Putamen (tissue), 1 donor: ENCODE data around the gene PSMB7.

Source experiments
- DNase-seq: peaks from one replicate; pipeline ENCODE4 v3.0.0-alpha.2; 2016; ENCODE audit warnings: low spot score

The PSMB7 gene

DNA sequence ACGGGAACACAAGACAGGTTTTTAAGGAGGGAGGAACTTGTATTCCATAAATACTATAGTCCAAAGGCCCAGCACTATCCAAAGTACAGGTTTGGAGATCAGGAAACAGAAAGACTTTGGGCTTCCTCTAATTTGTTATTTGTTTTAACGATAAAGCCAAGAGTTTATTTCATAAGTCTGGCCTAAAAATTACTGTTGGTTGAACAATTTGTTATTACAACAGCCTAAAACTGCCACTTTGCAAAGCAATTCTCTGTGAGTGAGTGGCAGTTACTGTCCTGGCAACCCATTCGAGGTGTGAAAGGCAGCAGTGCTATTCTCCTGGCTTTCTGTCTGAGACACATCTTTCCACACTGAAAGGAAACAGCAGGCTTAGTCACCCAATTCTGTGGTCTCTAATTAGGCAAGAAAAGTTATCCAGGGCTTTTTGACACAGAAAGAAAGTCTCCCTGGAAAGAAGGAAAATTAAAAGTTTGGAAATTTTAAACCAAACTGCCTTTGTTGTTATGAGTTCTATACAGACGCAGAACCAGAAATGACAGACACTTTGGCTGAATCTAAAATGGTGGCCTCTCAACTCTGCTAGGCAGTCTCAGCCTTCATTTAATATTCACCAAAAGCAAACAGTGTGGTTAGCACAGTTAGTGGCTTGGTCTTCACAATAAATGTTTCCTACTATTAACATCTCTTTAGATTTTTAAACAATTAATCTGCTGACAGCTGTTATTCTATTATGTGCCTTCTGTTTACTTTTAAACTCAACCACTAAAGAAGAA, 33.9 kb downstream of the PSMB7 start:
- DNase-seq = no peak

DNA sequence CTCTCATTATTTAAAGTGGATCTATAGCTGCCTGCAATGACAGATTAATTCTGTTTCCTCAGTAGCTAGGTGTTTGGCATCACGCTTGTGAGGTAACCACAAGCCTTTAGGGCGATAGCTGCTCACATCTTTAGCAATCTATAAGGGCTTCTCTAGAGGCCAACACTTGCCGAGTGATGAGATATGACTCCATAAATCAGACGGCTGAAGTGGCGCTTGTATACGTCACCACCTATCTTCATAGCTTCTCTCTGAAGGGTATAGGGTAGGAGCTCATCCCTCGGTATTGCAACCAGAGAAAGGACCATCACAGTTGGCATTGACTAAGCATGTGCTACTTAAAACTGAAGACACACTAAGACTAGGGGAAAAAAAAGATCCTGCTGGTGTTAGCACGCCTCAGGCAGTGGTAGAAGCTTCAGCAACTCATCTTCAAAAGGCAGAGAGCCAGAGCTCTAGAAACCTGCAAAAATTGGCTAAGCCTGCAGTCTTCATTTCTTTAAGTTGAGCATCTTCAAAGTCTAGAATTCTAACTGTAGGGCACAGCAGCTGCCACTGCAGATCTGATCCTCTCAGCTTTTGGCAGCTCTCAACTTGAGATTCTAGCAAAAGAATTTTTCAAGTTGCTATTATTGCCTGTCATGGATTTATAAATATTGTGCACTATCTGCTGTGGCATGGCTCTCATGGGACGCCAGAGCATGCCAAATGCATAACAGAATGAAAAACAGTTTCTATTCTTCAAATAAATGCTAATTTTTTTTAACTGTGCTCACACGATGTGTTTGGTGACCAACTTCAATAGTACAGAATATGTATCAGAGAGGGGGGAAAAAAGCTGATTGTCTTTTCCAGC, 37.5 kb downstream of the PSMB7 start:
- DNase-seq = no peak

DNA sequence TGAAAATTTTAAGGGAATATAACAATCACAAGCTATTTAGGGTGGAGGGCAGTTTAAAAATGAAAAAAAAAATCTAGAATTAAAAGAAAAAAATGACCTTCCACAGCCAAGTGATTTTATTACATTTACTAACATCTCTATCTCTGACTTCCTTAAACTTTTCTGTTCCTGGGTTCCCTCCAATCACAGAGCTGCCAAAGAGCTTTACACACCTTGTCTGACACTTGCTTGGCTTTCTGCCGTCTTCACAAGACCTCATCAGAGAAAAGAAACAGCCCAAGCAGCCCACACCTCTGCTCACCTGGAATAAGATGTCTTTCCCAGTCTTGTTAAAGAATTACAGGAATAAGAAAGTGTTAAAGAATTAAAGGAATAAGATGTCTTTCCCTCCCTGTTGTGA, 38.9 kb downstream of the PSMB7 start:
- no peak for DNase-seq

DNA sequence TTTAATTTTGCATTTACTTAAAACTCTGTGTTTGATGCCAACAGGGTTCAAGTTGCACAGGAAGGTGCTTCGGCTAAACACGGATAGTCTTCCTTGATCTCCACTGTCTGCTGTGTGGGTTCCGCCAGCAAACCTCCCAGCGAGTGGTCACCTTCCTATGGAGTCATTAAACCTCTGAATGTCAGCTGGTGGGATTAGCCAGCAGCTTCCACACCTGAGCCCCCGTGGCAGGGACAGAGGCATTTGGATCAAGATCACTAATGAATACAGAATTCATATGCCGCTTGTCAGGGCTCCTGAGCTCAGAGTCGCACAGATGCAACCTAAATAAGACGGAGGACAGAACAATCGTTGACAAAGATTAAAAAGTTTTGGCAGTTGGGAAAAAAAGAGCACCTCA, 39.5 kb downstream of the PSMB7 start:
- DNase-seq = no peak

DNA sequence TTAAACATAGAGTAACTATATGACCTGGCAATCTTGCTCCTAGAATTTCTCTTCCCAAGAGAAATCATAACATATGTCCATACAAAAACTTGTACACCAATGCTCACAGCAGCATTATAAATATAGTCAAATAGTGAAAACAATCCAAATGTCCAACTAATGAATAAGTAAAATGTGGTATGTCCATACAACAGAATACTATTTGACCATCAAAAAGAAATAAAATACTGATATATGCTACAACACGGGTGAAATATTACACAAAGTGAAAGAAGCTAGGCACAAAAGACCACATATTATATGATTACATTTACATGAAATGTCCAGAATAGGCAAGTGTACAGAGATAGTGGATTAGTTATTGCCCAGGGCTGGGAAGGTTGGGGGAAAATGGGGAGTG, 41.4 kb downstream of the PSMB7 start:
- DNase-seq = no peak

DNA sequence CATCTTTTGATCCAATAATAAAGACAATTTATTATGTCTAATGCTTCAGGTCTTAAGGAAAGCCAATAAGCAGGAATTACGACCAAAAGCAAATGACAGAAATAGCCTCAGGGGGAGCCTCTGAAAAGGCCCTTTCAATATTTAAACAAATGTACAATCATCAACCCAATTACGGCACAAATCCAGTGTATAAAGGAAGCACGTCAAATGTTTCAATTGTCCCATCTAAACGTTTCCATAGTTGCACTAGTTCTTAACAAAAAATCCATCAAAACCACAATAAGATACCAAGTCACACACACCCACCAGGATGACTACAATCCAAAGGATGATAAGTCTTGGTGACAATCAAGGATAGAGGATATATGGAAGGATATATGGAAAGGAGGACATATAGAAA, 41.9 kb downstream of the PSMB7 start:
- no peak for DNase-seq

DNA sequence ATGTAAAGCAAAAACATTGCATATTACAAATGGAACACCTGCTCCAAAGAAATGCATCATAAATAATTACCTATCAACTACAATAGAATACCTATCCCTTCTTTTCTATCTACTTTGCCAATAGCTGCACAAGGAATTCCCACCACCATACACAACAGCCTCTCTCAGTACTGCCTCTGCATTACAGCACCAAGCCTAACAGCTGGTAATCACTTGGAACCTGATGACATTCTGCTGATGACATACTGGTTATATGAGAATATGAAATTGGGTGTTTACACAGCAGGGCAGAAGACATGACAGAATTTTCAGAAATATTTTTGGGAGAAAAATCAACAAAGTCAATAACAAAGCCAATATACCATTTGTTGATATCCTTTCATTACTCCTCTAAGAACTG, 43.2 kb downstream of the PSMB7 start:
- no peak for DNase-seq

DNA sequence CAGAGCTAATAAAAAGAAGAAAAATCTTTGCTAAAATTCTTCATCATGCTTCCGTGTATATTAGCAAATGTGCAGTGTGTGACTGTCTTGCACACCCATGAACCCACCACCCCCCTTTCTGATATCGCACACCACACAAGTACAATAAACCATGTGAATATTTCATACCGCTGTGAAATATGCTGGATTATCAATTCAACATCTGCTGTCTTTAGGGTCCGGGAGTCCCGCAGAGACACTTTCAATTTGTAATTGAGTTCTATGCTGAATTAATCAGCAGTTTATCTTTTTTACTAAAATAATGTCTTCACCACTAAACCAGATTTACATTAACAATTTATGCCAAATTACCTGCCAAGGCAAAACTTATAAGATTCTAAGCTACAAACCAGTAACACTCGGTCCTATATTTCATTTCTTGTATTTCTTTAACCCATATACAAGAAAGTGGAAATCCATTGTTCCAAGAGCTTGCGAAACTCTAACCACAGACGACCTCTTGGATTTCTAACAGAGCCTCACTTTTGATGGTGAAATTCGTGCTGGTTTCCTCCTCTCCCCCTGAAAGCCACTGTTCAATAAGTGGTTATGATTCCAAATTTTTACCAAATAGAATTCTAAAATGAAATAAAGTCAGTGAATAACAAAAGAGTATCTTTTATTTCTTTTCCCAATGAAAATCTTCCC, 44.2 kb downstream of the PSMB7 start:
- no peak for DNase-seq

DNA sequence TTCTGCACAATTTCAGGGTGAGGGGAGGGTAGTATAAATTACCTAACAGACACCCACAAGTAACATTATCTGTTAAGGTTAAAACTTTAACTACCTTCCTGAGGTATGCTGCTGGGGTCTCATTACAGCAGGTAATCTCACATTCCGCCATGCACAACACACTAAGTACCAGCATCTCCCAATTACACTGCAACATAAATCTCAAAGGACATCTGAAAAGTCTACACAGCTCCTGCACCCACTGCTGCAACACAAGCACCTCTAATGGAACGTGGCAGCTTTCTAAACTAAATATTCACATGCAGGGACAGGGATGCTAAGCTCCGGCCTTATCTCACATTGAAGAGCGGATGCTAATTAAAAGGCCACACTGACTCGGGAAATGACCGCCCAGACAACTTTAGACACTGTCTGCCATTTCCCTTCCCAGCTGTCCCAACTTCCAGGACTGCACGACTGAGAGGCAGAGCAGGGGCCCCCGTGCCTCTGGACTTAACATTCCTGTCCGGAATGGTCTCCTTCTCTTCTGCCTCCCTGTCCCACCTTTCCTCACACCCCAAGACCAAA, 45.9 kb downstream of the PSMB7 start:
- DNase-seq = no peak

DNA sequence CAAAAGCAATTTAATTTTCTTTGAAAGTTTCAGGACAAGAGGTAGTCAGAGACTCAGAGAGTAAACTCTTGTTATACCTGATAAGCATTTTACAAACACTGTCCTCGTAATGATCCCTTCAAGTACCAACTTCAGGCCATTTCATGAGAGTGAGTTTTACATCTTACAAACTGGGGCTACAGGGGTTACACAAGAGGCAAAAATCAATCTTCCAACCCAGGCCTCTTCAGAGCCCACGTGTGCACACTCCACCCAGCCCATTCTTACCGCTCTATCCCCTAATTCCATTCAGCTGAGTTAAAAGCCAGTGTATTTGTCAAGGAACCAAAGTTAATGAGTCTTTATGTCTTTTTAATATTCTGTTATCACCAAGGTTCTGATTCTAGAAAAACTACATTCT, 46.5 kb downstream of the PSMB7 start:
- DNase-seq = no peak

DNA sequence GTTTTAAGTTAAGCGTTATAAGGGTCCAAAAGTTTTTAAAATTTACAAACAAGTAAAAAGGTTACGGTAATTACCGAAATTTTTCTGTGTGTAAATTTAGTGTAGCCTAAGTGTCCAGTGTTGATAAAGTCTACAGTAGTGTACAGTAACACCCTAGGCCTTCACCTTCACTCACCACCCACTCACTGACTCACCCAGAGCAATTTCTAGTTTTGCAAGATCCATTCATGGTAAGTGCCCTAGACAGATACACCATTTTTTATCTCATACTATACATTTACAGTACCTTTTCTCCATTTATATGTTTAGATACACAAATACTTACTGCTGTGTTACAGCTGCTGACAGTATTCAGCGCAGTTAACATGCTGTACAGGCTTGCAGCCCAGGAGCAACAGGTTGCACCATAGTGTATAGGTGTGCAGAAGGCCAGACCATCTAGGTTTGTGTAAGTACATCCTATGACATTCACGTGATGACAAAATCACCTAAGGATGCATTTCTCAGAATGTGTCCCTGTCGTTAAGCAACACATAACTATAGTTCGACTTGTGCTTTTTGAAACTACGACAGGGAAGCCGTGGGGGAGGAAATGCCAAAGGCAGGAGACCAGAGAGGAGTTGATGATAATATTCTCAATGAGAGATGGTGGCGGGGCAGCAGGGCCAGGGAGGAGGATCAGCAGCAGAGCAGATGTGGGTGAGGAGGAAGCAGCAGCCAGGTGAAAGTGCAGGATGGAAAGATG, 48.6 kb downstream of the PSMB7 start:
- DNase-seq = no peak

DNA sequence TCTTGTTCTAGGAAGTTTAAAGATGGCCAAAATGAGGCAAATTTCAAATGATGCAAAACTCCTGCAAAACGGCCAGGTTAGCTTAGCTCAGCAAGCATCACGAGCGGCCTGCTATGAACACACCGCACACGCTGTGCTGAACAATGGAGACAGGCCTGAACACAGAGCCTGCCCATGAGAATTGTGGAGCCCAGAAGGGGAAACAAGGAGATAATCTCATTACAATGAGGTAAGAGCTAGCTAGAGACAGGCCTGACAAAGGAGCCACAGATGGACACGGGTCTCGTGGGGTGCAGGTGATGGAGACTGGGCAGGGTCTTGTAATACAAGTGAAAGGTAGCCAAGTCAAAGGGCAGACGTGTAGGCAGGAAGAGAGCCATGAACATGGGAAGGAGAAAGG, 50.2 kb downstream of the PSMB7 start:
- no peak for DNase-seq

DNA sequence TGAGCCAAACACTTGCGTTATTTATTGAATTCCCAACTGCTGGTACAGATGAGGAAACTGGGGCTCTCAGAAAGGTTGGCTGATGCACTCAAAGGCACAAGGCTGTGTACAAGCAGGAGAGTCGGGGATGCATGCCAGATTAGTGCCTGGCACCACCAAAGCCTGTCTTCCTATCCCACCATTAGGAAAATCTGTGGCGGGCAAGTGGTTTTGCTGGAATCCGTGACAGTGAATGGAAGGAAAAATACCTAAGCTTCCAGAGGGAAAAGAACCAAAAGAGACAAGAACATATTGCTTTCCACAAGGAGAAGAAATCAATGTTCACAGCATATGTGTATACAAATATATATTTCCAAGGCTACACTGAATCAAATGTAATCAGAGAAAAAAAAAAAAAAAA, 51.1 kb downstream of the PSMB7 start:
- DNase-seq = no peak

DNA sequence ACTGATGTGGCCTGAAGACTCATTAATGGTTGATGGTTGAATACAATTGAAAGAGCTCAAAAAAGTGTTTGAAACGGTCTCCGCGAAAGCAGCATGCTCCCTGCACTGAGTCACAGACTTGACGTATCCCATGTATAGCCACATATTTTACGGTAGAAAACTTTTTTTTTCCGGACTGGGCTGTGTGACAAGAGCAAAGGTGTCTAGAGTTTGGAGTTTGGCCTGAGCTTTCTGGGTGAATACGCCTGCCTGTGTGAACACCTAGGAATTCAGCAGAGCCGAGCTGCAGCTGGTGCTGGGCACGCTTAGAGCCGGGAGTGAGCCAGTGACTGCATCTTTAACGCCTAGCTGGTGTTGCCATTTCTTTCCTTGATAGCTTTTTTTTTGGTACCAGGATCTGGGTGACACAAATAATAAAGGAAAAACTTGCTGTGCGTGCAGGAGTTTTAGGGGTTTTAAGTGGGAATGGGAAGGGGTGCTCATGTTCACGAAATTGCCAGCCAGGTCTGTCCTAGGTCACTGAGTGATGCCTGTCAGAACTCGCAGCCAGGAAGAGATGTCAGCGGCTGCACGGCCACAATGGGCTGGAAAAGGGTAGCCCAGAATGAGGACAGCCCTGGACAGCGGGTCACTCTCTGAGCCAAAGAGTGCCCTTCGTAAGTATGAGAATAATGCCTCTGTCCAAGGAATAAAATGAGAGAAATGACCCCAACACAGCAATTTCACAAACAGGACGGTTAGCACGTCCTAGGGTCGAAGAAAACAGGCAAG, 51.7 kb downstream of the PSMB7 start:
- no peak for DNase-seq

DNA sequence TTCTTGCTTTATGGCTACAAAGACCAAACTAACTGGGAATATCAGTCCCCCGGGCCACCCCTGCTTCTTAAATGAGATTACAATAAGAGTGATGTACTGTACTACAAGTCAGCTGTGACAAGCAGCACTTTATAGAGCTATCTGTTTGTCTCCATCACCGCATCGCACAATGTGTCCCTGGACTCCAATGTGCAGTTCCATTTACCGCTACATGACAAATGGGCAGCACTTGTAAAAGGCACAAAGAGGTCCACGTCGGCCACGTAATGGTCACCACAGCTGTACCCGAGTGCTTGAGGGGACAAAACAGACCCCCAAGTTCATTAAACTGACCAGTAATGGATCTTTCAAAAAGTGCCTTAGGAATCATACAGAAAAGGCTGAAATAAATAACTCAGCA, 54.1 kb downstream of the PSMB7 start:
- no peak for DNase-seq

DNA sequence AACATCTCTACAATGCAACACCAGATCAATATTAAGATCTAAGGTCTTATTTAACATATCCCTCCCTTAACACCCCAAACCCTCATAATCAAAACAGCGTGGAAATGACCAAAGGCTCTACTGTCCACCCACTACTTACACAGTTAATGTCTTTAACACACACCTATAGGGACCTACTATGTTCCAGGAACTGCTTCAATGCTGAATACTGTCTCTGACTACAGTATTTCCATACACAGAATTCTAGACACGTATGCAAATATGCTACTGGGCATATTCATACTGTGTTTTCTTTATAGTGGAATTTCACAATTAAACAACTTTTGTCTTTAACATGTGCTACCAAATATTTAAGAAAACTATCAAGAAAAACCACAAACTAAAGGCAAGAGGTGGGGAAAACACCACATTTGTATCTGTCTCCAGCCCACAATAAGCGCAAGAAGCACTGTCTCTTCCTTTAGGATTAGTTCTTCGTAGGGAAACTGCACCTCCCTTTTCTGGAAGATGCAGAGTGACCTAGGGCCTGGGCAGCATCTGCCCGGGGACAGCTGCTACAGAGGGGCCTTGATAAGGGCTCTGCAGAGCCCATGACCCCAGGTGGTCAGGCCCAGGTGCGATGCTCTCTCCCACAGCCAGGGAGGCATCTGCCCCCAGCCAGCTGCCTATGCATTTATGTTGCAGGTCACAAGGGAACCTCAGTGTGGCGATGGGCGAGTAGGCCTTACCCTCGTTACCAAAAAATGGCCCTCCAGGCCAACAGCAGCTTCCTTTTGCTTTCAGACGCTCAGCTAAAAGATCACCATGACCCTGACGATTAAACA, 55.2 kb downstream of the PSMB7 start:
- no peak for DNase-seq

DNA sequence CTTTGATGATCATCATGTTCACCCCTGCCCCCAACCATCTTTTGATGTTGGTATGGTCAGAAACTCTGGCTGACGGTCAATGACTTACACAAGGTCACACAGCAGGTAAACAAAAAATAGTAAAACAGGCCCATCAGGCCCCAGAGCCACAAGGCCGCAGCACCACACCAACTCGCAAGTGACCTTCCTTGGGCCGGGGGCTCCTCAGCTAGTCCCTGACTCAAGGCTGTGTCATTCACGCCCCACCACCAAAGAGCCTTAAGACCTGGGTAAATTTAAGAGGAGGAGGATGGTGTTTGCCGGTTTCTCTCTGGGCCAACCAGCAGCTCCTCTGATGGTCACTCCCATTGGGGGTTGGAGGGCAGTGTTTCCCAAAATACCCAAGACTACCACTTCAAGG, 55.8 kb downstream of the PSMB7 start:
- DNase-seq = no peak

DNA sequence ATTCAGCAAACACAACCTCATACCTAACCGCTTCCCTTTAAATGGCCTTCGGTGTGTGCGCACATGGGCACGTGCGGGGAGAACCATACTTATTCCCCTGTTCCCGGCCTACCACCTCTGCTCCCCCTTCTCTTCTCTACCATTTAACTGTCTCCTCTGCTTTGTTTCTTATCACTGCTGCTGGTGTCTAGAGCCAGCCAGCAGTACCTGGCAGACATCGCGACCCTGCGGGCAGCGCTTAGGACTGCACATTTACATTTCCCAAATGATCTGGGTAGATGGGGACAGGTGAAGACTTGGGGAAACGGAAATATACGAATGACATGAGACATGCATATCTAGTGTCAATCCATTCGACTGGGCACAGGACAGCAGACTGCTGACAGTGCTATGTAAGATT, 56.6 kb downstream of the PSMB7 start:
- no peak for DNase-seq

DNA sequence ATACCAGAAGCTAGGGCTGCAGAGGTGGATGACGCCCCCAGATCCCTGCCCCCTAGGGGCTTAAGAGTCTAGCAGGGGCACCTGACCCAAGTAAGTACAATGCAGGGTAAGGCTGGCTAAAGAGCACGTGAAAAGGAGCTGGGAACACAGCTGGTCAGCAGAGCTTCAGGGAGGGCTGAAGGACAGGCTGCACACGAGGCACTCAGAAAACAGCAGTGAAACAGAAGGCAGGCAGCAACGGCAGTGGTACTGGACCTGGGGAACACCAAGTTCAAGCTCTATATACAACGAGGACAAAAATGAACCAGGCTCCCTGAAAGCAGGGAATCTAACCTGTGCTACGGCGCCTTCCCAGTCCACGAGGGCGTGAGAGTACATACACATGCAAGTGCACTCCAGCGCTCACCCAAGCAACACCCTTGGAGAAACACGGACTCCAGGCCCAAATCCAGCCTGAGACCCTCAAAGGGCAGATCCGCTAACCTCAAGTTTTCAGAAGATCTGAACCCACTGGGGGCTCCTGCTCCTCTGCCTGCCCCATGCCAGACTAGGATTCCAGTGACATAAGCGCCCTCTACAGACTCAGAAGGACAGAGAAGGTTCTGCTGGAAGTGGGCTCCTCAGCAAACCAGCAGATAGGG, 57.4 kb downstream of the PSMB7 start:
- no peak for DNase-seq
